Endothelial cell of umbilical vein (primary cell): Measurements from ENCODE around the gene INPP4B. TPM values are rescaled to one million over a fixed set of nuclear protein-coding genes. Genes with fewer than 3 reads are reported as not detected.

Experiments
- BruUV-seq: library from RNA; stranded (reverse); fragments of 400-500 nt; replicated peaks from 2 replicates; lab custom pipeline; 2021; lab: Mats Ljungman, UMichigan
- CTCF ChIA-PET: fragments of 300-600, 350-600 bp; sonication (Branson Sonifier 250); formaldehyde crosslinking; loops from one replicate; lab custom pipeline; 2021; ENCODE audit warnings: antibody characterized with exemption, inconsistent platforms; lab: Charles Lee
- POLR2A ChIA-PET: fragments of 300-600, 350-600 bp; sonication (Branson Sonifier 250); formaldehyde crosslinking; loops from one replicate; lab custom pipeline; 2021; ENCODE audit warnings: antibody characterized with exemption, inconsistent platforms; lab: Charles Lee
- DNase-seq: peaks from one replicate; pipeline ENCODE4 v3.0.0-alpha.2; 2011; ENCODE audit warnings: low read depth, low spot score
- FAIRE-seq: peaks from 2 replicates; lab custom pipeline; 2011; peaks lifted over from hg19 to GRCh38; lab: Jason Lieb, UNC
- H2AFZ ChIP-seq: 2 replicates; pipeline ENCODE4 v1.6.0; 2012; ENCODE audit warnings: low read depth, low read length, control low read depth, inconsistent platforms
- H3K27ac ChIP-seq: 2 replicates; pipeline ENCODE4 v1.5.1; 2011; ENCODE audit warnings: low read depth, mild to moderate bottlenecking, control low read depth, low read length, moderate library complexity; ENCODE audit not compliant: insufficient read depth
- H3K27me3 ChIP-seq, 2 experiments: 2 replicates each; pipeline versions ENCODE4 v1.6.0 to v1.6.1; 2011; ENCODE audit warnings: low read length in 2 of 2, mixed read lengths in 1 of 2; ENCODE audit not compliant: control insufficient read depth in 2 of 2, insufficient read depth in 2 of 2
- H3K36me3 ChIP-seq, 2 experiments: 2 replicates in 1 of 2; 3 replicates in 1 of 2; pipeline ENCODE4 v1.5.1; 2011; ENCODE audit warnings: low read length in 2 of 2, mild to moderate bottlenecking in 1 of 2, moderate library complexity in 1 of 2; ENCODE audit not compliant: control insufficient read depth in 2 of 2, insufficient read depth in 2 of 2; ENCODE audit errors: extremely low read depth in 1 of 2
- H3K4me1 ChIP-seq: 3 replicates; pipeline ENCODE4 v1.5.1; 2011; ENCODE audit warnings: mild to moderate bottlenecking, low read length; ENCODE audit not compliant: control insufficient read depth, insufficient read depth; ENCODE audit errors: extremely low read depth
- H3K4me2 ChIP-seq: 2 replicates; pipeline ENCODE4 v1.6.1; 2011; ENCODE audit warnings: low read length, control low read depth, mixed read lengths; ENCODE audit not compliant: insufficient read depth
- H3K4me3 ChIP-seq, 3 experiments: fragments of 200-600 bp in 1 of 3; sonication (generic), shearing (Covaris generic) in 1 of 3; replicated peaks in 1 of 3; 2 replicates each; pipeline ENCODE4 v1.5.1; 2011 to 2016; ENCODE audit warnings: control low read depth in 3 of 3, low read length in 3 of 3, mild to moderate bottlenecking in 2 of 3, inconsistent platforms in 1 of 3, low read depth in 1 of 3, moderate library complexity in 1 of 3; ENCODE audit not compliant: insufficient read depth in 1 of 3
- H3K79me2 ChIP-seq: 2 replicates; pipeline ENCODE4 v1.6.0; 2012; ENCODE audit warnings: low read length, inconsistent platforms; ENCODE audit not compliant: control insufficient read depth, insufficient read depth
- H3K9ac ChIP-seq: replicated peaks from 2 replicates; pipeline ENCODE3; 2011; ENCODE audit warnings: low read length, control low read depth; ENCODE audit not compliant: insufficient read depth; ENCODE audit errors: extremely low read depth
- H3K9me1 ChIP-seq: replicated peaks from 3 replicates; pipeline ENCODE4 v1.6.0; 2011; ENCODE audit warnings: mild to moderate bottlenecking, low read length; ENCODE audit not compliant: control insufficient read depth, insufficient read depth; ENCODE audit errors: extremely low read depth
- H3K9me3 ChIP-seq: replicated peaks from 2 replicates; pipeline ENCODE4 v1.5.1; 2012; ENCODE audit warnings: low read length, inconsistent platforms; ENCODE audit not compliant: control insufficient read depth, insufficient read depth
- H4K20me1 ChIP-seq: replicated peaks from 2 replicates; pipeline ENCODE3; 2011; ENCODE audit warnings: mild to moderate bottlenecking, low read length; ENCODE audit not compliant: control insufficient read depth, insufficient read depth; ENCODE audit errors: extremely low read depth
- CTCF ChIP-seq, 2 donors: IDR thresholded peaks; 1 replicate in 1 of 2; 2 replicates in 1 of 2; pipeline ENCODE4 v1.5.1; 2011; ENCODE audit warnings: low read length in 2 of 2, mild to moderate bottlenecking in 2 of 2, moderate library complexity in 2 of 2, control low read depth in 1 of 2, inconsistent platforms in 1 of 2, low read depth in 1 of 2; ENCODE audit not compliant: insufficient read depth in 1 of 2; ENCODE audit errors: extremely low read depth in 1 of 2
- EZH2 ChIP-seq: IDR thresholded peaks from 2 replicates; pipeline ENCODE4 v1.6.1; 2012; ENCODE audit warnings: borderline replicate concordance, low read depth, mild to moderate bottlenecking, moderate library complexity, low read length, inconsistent platforms; ENCODE audit not compliant: severe bottlenecking
- FOS ChIP-seq: IDR thresholded peaks from 2 replicates; pipeline ENCODE4 v1.6.1; 2011; ENCODE audit warnings: mild to moderate bottlenecking, low read length, moderate library complexity, borderline replicate concordance; ENCODE audit not compliant: insufficient read depth
- GATA2 ChIP-seq: IDR thresholded peaks from 2 replicates; pipeline ENCODE4 v1.7.0; 2011; ENCODE audit warnings: low read depth, mild to moderate bottlenecking, moderate library complexity, mixed read lengths, low read length; ENCODE audit not compliant: insufficient read length, insufficient read depth
- JUN ChIP-seq: IDR thresholded peaks from 2 replicates; pipeline ENCODE4 v1.6.1; 2011; ENCODE audit warnings: borderline replicate concordance, low read depth; ENCODE audit not compliant: insufficient read length, insufficient read depth
- MYC ChIP-seq: IDR thresholded peaks from one replicate; pipeline ENCODE4 v1.6.1; 2011; ENCODE audit warnings: mild to moderate bottlenecking, low read depth, low read length
- POLR2A ChIP-seq: IDR thresholded peaks from 2 replicates; pipeline ENCODE4 v1.6.1; 2012; ENCODE audit warnings: low read depth, mild to moderate bottlenecking, control low read depth, low read length
- POLR2AphosphoS5 ChIP-seq: IDR thresholded peaks from 2 replicates; pipeline ENCODE4 v1.6.1; 2012; ENCODE audit warnings: low read depth, mild to moderate bottlenecking, control low read depth, low read length, moderate library complexity; ENCODE audit not compliant: insufficient read depth
- dilution Hi-C: fragments of 300-500 bp; cut with MboI; formaldehyde crosslinking; loops from one replicate; pipeline ENCODE4 v1.15.0; 2019; ENCODE audit warnings: low sequenced_read_pairs; ENCODE audit not compliant: extremely low pct_ligation_motif_present
- intact Hi-C: fragments of 100-400 bp; cut with micrococcal nuclease; formaldehyde crosslinking; loops from one replicate; pipeline ENCODE4 v1.10.0; 2022
- polyA plus RNA-seq, 4 experiments: library from polyadenylated mRNA; depleted of rRNA in 3 of 4; stranded (reverse) in 3 of 4; unstranded in 1 of 4; fragments of >200 nt; gene quantifications; 2 replicates each; pipeline versions ENCODE4 v1.2.1 to v1.2.3, GENCODE V29; 2011 to 2012; ENCODE audit warnings: missing spikeins in 1 of 4
- total RNA-seq: library from RNA; stranded (reverse); gene quantifications from 2 replicates; pipeline ENCODE4 v1.2.3, GENCODE V29; 2021
- TF ChIP-seq, protein P1 (sequence below): IDR thresholded peaks from 2 replicates; pipeline ENCODE4 v1.6.1; 2011; ENCODE audit not compliant: insufficient read depth, insufficient read length

The INPP4B gene
- total and polyA plus RNA-seq, 2 donors (not counting 3 experiments of a cell fraction or from before 2014, with no cell fraction given) = 0.41 to 3.1 TPM

DNA sequence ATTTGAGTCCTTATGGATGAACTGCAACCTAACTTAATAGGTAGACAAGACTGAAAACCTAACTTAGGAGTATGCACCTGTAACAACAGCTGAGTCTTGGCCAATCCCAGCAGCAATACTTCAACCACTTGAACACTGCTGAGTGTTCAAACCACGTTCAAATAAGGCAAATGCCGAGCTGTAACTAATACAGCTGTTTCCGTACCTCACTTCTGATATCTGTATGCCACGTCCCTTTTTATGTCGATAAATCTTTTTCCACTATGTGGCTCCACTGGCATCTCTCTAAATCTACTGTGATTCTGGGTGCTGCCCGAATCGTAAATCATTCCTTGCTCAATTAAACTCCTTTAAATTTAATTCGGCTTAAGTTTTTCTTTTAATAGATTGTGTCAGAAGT lies 459.7 kb downstream of the INPP4B start:
- Histone ChIP-seq H4K20me1 (no peaks in the 10 kb centered on the region), H3K27me3 (no peaks in the 10 kb centered on the region), H3K9me3 (no peaks in the 10 kb centered on the region), H3K9me1 (no peaks in the 10 kb centered on the region), H3K9ac (no peak overlapping the region), H3K27ac (no peak overlapping the region), H3K4me1 (no peaks in the 10 kb centered on the region), H3K4me3 (no peak overlapping the region), H2AFZ (no peak overlapping the region), H3K79me2 (no peaks in the 10 kb centered on the region), H3K4me2 (no peak overlapping the region), H3K36me3 (no peaks in the 10 kb centered on the region)
- intact Hi-C loops (no loop called here), dilution Hi-C loops (no loop called here)
- no peak for DNase-seq
- ChIA-PET POLR2A (no interaction called here), CTCF (no interaction called here)
- no TSS peak for BruUV-seq
- FAIRE-seq = no peak
- TF ChIP-seq GATA2 (no peak), POLR2AphosphoS5 (no peak), FOS (no peak), POLR2A (no peak)

DNA sequence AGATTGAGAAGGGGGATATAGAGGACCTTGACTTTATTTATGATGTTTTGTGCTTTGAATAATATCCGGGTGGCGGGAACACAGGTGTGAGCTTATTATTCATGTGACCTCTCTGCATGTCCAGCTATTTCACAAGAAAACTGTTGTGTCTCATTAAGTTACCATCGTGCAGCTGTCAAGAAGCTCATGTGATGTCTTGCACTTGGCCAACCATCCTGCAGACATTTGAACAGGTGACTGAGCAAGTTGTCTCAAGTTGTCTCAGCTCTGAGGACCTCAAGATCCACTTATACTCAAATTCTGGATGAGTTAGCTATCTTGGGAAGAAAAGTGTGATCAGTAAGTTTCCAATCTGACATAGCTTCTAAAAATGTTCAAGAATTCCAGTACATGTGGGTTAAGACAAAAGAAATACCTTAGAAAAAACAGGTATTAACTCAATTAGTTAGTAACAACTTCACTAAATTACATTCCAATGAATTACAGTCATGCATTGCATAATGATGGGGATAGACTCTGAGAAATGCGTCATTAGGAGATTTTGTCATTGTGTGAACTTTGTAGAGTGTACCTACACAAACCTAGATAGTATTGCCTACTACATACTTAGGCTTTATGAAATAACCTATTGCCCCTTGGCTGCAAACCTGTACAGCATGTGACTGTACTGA lies 462.2 kb downstream of the INPP4B start:
- FAIRE-seq (no peak), DNase-seq (no peak)
- dilution Hi-C loops (no loop called here), intact Hi-C loops (no loop called here)
- BruUV-seq = no TSS peak
- Histone ChIP-seq H3K4me2 (no peak overlapping the region), H2AFZ (no peak overlapping the region), H3K4me3 (no peak overlapping the region), H3K9me3 (no peaks in the 10 kb centered on the region), H3K27me3 (no peaks in the 10 kb centered on the region), H3K9me1 (no peaks in the 10 kb centered on the region), H3K27ac (no peak overlapping the region), H3K36me3 (no peaks in the 10 kb centered on the region), H3K4me1 (no peaks in the 10 kb centered on the region), H3K9ac (no peak overlapping the region), H4K20me1 (no peaks in the 10 kb centered on the region), H3K79me2 (no peaks in the 10 kb centered on the region)
- ChIA-PET POLR2A (no interaction called here), CTCF (interaction anchor here (0.8 to 1.1 kb wide), 2 partner anchors 32 to 336 kb away, joined by 3 read pairs; no protein-coding TSS in a partner anchor)
- TF ChIP-seq JUN = no peak
- no peak for TF ChIP-seq MYC
- no peak for TF ChIP-seq POLR2A
- TF ChIP-seq POLR2AphosphoS5 = no peak
- TF ChIP-seq FOS = no peak
- no peak for TF ChIP-seq CTCF (IDR thresholded peaks at IDR 0.05; ENCODE audit: extremely low read depth in 1 of 2, insufficient read depth in 1 of 2, low read depth in 1 of 2, low read length in 2 of 2)
- no peak for TF ChIP-seq GATA2
- TF ChIP-seq, protein P1, sequence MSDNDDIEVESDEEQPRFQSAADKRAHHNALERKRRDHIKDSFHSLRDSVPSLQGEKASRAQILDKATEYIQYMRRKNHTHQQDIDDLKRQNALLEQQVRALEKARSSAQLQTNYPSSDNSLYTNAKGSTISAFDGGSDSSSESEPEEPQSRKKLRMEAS = no peak
- no peak for TF ChIP-seq EZH2
